Suppressor macrophage treated with lipopolysaccharide for 4 hours (primary cell): ENCODE measurements around the gene BFSP2.

ENCODE experiments used
- DNase-seq: peaks from one replicate; pipeline ENCODE4 v3.0.0-alpha.2; 2020

The BFSP2 gene, protein sequence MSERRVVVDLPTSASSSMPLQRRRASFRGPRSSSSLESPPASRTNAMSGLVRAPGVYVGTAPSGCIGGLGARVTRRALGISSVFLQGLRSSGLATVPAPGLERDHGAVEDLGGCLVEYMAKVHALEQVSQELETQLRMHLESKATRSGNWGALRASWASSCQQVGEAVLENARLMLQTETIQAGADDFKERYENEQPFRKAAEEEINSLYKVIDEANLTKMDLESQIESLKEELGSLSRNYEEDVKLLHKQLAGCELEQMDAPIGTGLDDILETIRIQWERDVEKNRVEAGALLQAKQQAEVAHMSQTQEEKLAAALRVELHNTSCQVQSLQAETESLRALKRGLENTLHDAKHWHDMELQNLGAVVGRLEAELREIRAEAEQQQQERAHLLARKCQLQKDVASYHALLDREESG

DNA sequence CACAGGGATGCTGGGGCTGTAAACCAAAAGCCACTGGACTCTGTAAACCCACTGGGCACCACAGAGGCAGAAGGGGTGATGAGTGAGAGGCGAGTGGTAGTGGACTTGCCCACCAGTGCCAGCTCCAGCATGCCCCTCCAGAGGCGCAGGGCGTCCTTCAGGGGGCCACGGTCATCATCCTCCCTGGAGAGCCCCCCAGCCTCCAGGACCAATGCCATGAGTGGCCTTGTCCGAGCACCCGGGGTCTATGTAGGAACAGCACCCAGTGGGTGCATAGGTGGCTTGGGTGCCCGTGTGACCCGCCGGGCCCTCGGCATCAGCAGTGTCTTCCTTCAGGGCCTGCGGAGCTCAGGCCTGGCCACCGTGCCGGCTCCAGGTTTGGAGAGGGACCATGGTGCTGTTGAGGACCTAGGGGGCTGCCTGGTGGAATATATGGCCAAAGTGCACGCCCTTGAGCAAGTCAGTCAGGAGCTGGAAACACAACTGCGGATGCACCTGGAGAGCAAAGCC is at the start of gene BFSP2:
Gene BFSP2, plus strand, starts transcription at position 51 of the 510 bp plus-strand sequence. Its CDS starts 28 bp downstream, at position 79.
- no peak for DNase-seq

DNA sequence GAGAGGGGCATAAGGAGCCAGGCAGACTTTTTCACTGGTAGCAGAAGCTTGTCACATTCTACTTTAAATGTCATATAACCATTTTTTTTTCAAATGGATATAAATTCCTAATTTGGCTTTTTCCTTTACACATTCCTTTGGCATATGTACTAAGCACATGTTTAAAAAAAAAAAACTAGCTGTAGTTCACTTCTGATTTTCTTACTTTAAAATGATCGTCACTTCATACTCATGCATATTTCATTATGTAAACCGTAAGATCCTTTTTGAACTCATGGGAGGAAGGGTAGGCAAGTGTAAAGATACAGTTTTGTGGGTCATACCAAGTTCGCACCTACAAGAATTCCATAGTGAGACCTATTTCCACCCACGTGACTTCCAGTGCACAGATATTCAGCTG is 45.1 kb upstream of the BFSP2 start:
- DNase-seq = no peak

- no peak for DNase-seq
Measured at GRCh38 chr3:133360476-133360875, 39.4 kb upstream of the BFSP2 start.

- no peak for DNase-seq
Measured at GRCh38 chr3:133361011-133361410, 38.8 kb upstream of the BFSP2 start.

DNA sequence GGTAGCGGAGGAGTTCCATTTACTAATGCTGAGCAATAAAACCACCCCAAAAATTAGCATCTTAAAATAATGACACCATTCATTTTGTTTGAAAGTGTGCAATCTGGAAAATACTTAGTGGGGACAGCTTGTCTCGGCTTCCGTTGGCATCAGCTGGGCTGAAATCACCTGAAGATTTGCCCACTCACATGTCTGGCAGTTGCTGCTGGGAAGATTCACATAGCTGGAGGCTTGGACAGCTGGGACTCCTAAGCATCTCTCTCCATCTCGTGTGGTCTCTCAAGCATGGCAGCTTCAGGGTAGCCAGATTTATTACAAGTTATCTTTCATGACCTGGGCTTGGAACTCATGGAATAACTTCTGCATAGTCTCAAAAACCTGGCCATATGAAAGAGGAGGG is 38.4 kb upstream of the BFSP2 start:
- DNase-seq = no peak

GRCh38 chr3:133362539-133362938 is 37.3 kb upstream of the BFSP2 start:
- DNase-seq = no peak

- no peak for DNase-seq
Measured at GRCh38 chr3:133364704-133365103, 35.2 kb upstream of the BFSP2 start.

DNA sequence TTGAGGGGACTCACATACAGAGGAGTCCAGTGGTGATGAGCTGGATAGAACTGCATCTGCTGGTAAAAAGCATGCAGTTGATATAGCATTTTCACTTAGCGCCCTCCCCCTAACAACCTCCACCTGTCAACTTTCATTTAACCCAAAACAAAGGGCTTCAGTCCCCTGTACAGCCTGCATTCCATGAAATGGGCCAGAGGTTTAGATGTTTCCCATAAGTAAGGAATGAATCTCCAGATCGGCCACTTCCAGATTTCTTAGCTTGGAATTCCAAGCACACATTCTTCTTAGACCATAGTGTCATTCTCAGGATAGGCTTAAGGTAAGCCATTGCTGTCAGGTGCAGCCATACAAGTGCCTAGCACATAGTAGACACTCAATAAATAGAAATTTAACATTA is 32.9 kb upstream of the BFSP2 start:
- no peak for DNase-seq

- DNase-seq = no peak
Measured at GRCh38 chr3:133367403-133367802, 32.5 kb upstream of the BFSP2 start.

GRCh38 chr3:133367956-133368355 is 31.9 kb upstream of the BFSP2 start:
- DNase-seq = no peak

- DNase-seq = no peak
Measured at GRCh38 chr3:133368371-133369067, 31.3 kb upstream of the BFSP2 start.

- DNase-seq = no peak
Measured at GRCh38 chr3:133369068-133369440, 30.8 kb upstream of the BFSP2 start.

DNA sequence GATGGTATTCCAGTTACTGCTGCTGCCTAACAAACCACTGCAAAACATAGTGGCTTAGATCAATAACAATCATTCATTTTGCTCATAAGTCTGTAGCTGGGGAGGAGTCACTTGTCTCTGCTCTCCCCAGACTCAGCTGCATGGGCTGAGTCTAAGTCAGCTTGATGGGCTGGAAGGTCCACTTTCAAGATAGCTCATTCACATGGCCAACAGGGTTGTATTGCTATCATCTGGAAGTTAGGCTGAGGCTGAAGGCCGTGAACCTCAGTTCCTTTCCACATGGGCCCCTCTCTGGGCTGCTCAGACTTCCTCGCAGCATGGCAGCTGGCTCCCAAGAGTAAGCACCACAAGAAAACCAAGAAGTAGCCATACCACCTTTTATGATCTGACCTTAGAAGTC is 28.7 kb upstream of the BFSP2 start:
- no peak for DNase-seq

DNA sequence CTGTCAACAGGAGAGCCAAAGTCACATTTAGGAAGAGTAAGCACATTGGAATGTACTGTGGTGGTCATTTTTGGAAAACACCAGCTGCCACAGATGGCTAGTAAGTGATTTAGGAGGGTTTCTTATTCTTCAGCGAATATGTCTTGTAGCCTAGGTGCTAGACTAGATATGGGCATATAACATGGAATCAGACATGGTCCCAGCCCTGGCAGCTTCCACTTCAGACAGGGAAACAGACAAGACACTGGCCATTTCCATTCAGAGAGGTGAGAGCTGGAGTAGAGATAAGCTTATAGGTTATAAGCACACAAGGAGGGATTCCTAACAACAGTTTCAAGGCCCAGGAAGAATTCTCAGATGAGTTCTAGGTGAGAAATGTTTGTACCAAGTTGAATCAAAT is 28.2 kb upstream of the BFSP2 start:
- no peak for DNase-seq

DNA sequence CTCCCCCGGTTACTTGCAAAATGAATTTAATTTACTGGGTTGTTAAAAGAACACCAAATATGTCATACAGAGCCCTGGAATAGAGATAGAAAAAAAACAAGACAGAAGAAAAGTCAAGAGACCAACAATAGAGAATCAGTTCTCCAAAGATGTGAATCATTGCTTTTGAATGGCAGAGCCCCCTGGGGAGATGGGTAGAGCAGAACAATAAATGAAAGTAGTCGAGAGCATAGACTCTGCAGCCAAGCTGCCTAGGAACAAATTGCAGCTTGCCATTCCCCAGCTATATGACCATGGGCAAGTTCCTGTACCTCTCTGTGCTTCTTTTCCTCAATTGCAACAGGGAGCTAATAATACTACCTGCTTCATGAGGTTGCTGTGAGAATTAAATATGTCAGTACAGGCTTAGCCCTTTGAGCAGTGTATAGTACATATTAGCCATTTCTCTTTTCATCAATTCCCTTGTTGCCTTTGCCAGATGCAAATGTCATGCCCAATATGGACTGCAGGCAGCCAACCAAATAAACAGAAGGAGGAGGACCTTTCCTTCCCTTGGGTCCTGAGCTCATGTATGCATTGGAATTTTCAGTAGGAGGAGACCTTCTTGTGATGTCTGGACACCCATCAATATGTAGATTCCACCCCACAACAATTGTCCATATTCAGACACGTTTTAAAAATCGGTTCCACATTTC is 25.0 kb upstream of the BFSP2 start:
- no peak for DNase-seq

- no peak for DNase-seq
Measured at GRCh38 chr3:133375403-133375745, 24.5 kb upstream of the BFSP2 start.

- DNase-seq = no peak
Measured at GRCh38 chr3:133376810-133377209, 23.0 kb upstream of the BFSP2 start.

- DNase-seq = peak; percentile 44
Measured at GRCh38 chr3:133377396-133377795, 22.5 kb upstream of the BFSP2 start.

DNA sequence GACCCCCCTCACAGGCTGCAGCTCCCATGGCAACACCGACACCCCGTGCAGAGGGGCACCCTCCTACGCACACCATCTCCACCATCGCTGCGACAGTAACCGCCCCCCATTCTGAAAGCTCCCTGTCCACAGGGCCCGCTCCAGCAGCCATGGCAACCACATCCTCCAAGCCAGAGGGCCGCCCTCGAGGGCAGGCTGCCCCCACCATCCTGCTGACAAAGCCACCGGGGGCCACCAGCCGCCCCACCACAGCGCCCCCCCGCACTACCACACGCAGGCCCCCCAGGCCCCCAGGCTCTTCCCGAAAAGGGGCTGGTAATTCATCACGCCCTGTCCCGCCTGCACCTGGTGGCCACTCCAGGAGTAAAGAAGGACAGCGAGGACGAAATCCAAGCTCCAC is 19.9 kb upstream of the BFSP2 start:
- no peak for DNase-seq

GRCh38 chr3:133380481-133381225 is 19.2 kb upstream of the BFSP2 start:
- no peak for DNase-seq

DNA sequence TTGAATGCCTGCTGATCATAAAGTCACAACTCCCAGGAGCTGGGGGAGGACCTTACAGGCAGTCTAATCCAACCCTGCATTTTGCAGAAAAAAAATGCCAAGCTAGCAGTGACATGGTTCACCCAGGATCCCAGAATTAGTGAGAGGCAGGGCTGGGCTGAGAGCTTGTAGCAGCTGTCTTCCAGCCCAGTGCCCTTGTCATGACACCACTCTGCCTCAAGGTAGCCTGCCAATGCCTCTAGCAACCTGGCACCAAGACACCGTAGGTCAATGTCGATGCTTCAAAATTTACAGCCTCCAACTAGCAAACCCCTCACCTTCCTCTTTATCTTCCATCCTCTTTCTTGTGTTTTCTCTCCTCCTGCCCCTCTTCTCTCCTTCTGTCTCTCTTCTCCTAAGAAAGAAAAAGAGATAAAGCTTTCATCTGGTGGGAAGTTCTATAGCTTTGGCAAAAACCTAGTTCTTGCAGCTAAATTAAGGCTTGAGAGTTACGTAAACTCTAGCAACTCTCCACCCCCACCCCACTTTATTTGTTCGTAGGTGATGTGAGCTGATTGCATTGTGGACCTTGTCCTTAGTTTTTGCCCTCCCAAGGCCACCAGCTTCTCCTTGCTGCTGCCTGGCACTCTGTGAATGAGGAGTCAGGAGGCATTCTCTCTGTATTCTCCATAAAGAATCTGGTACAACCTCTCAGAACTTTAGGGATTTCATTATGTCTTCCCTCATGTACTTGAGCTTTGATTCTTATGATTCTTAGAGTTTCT is 18.3 kb upstream of the BFSP2 start:
- DNase-seq = no peak

GRCh38 chr3:133383175-133383574 is 16.7 kb upstream of the BFSP2 start:
- DNase-seq = no peak
